Lower leg skin (tissue), 4 donors: Measurements from ENCODE around the gene BAD. TPM values are rescaled to one million over a fixed set of nuclear protein-coding genes. Genes with fewer than 3 reads are reported as not detected.

Experiments
- DNase-seq, 2 donors: peaks; one replicate each; pipeline ENCODE4 v3.0.0-alpha.2; 2019; ENCODE audit warnings: low spot score in 2 of 2
- H3K4me3 ChIP-seq: fragments of 200-600 bp; sonication (generic); 2 replicates; pipeline ENCODE4 v1.5.1; 2017; ENCODE audit warnings: mild to moderate bottlenecking, low read depth; ENCODE audit not compliant: poor library complexity, severe bottlenecking
- CTCF ChIP-seq, 3 donors: fragments of 450-650 bp; IDR thresholded peaks; one replicate each; pipeline ENCODE4 v1.5.1; 2016; ENCODE audit warnings: antibody characterized with exemption in 3 of 3, mild to moderate bottlenecking in 3 of 3, moderate library complexity in 2 of 3
- POLR2A ChIP-seq, 2 donors: fragments of 450-650 bp; IDR thresholded peaks; one replicate each; pipeline ENCODE4 v1.6.1; 2016 to 2017; ENCODE audit warnings: antibody characterized with exemption in 2 of 2, mild to moderate bottlenecking in 1 of 2, moderate library complexity in 1 of 2
- WGBS, 2 donors: methylation state at CpG; one replicate each; pipeline ENCODE4 v1.1.5; 2018; 5-methylcytosine and 5-hydroxymethylcytosine counted together
- intact Hi-C: fragments of 100-400 bp; cut with DNase I; formaldehyde crosslinking; loops from one replicate; pipeline ENCODE4 v1.15.0; 2023; ENCODE audit warnings: low total_unique reads
- total RNA-seq, 4 donors: library from RNA; depleted of rRNA; stranded (reverse); fragments of >200 nt; gene quantifications; one replicate each; pipeline ENCODE4 v1.1.0, GENCODE V29; 2016

Gene BAD
- total RNA-seq, 4 donors from 2014 or later: 65.9 to 99.7 (median 89.4) TPM

- WGBS, 2 donors: 40 to 58% methylated on average over 3 of the region's 3 CpGs
- TF ChIP-seq CTCF (IDR thresholded peaks at IDR 0.05) (no peak), POLR2A (IDR thresholded peaks at IDR 0.05) (no peak)
- no peak for DNase-seq
- H3K4me3 ChIP-seq: no peak overlapping the region
- intact Hi-C loops: no loop called here
These were observed 10.3 kb upstream of the BAD start for GRCh38 chr11:64294774-64295173.

- intact Hi-C loops: no loop called here
- H3K4me3 ChIP-seq: no peak overlapping the region
- 30 to 33% methylated on average over 31 to 34 of the region's 42 CpGs for WGBS, 2 donors
- DNase-seq: no peak
- TF ChIP-seq POLR2A (IDR thresholded peaks at IDR 0.05): no peak
- no peak for TF ChIP-seq CTCF (IDR thresholded peaks at IDR 0.05)
These were observed 8.2 kb upstream of the BAD start for GRCh38 chr11:64292460-64293254.

GRCh38 chr11:64291752-64292459, 7.4 kb upstream of the BAD start:
- 0% methylated on average over 26 of the region's 96 CpGs; no CpG with 5 or more reads in 1 of the 2 donors for WGBS, 2 donors
- TF ChIP-seq POLR2A (IDR thresholded peaks at IDR 0.05): no peak
- DNase-seq: no peak
- H3K4me3 ChIP-seq: no peak overlapping the region
- intact Hi-C loops: no loop called here

GRCh38 chr11:64291262-64291751, 6.8 kb upstream of the BAD start, which contains the start of gene KCNK4:
Gene KCNK4, plus strand, starts transcription at chr11:64291302. Its CDS starts 1,717 bp downstream, at chr11:64293019.
- DNase-seq: no peak
- intact Hi-C loops: no loop called here
- 16% methylated on average over 16 of the region's 45 CpGs; no CpG with 5 or more reads in 1 of the 2 donors for WGBS, 2 donors

GRCh38 chr11:64290352-64291261, 6.1 kb upstream of the BAD start:
- intact Hi-C loops: no loop called here
- DNase-seq: no peak
- no peak for TF ChIP-seq CTCF (IDR thresholded peaks at IDR 0.05)
- TF ChIP-seq POLR2A (IDR thresholded peaks at IDR 0.05): no peak
- H3K4me3 ChIP-seq: no peak overlapping the region
- WGBS, 2 donors: 51 to 58% methylated on average over 9 to 10 of the region's 10 CpGs

More at GRCh38 chr11:64291262-64291751, 6.8 kb upstream of the BAD start, which contains the start of gene KCNK4:
- no peak within 1 kb of the TSS for H3K4me3 ChIP-seq
- no peak for TF ChIP-seq CTCF (IDR thresholded peaks at IDR 0.05)
- no peak for TF ChIP-seq POLR2A (IDR thresholded peaks at IDR 0.05)
